PC-9 (cell line): ENCODE results near the gene VSTM2L.

Source experiments
- EZH2 ChIP-seq: fragments of 200-600 bp; sonication (generic); IDR thresholded peaks from 2 replicates; pipeline ENCODE4 v1.8.0; 2017; ENCODE audit warnings: antibody characterized with exemption, low read depth
- TF ChIP-seq, protein P1 (sequence below): fragments of 200-600 bp; sonication (generic); conservative IDR thresholded peaks from 2 replicates; pipeline ENCODE4 v1.6.1; 2017; ENCODE audit warnings: mixed run types, antibody characterized with exemption, mild to moderate bottlenecking, moderate library complexity

- TF ChIP-seq, protein P1, sequence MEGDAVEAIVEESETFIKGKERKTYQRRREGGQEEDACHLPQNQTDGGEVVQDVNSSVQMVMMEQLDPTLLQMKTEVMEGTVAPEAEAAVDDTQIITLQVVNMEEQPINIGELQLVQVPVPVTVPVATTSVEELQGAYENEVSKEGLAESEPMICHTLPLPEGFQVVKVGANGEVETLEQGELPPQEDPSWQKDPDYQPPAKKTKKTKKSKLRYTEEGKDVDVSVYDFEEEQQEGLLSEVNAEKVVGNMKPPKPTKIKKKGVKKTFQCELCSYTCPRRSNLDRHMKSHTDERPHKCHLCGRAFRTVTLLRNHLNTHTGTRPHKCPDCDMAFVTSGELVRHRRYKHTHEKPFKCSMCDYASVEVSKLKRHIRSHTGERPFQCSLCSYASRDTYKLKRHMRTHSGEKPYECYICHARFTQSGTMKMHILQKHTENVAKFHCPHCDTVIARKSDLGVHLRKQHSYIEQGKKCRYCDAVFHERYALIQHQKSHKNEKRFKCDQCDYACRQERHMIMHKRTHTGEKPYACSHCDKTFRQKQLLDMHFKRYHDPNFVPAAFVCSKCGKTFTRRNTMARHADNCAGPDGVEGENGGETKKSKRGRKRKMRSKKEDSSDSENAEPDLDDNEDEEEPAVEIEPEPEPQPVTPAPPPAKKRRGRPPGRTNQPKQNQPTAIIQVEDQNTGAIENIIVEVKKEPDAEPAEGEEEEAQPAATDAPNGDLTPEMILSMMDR, result no peak
- TF ChIP-seq EZH2, result no peak
Measured at GRCh38 chr20:37940858-37941257, 37.9 kb downstream of the VSTM2L start.
